ENCODE results near the gene RGR.

RGR gene

DNA sequence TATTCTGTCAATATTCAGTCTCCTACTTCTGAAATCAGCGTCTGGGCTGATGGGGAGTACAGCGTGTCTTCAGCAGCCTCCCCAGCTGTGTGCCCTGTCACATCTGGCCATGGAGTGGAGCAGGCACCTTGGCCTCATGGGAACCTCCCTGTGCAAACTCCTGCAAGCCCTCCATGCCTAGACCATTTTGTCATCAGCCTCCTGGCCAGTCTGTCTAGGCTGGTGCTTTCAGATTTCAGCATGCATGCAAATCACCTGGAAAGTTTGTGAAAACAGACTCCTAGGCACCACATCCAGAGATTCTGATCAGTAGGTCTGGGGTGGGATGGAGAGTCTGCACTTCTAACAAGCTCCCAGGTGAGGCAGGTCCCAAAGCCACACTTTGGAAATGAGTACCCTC is 57.4 kb downstream of the RGR start:
- no peak for TF ChIP-seq SPI1 (IDR thresholded peaks at IDR 0.05; ENCODE audit: low read depth, low read length)
- TF ChIP-seq POLR2A (IDR thresholded peaks at IDR 0.05; ENCODE audit: low read depth, low read length) = no peak
- no peak for TF ChIP-seq PAX5 (IDR thresholded peaks at IDR 0.05; ENCODE audit: insufficient read depth, low read length, severe bottlenecking)
- TF ChIP-seq POLR2AphosphoS5 (IDR thresholded peaks at IDR 0.05; ENCODE audit: low read depth, low read length) = no peak
- no peak for TF ChIP-seq TAF1 (IDR thresholded peaks at IDR 0.05; ENCODE audit: low read depth, low read length)
- no peak for TF ChIP-seq POU2F2 (IDR thresholded peaks at IDR 0.05; ENCODE audit: low read depth, low read length)
- no peak for FAIRE-seq
- DNase-seq (ENCODE audit: insufficient read length, low spot score) = no peak

DNA sequence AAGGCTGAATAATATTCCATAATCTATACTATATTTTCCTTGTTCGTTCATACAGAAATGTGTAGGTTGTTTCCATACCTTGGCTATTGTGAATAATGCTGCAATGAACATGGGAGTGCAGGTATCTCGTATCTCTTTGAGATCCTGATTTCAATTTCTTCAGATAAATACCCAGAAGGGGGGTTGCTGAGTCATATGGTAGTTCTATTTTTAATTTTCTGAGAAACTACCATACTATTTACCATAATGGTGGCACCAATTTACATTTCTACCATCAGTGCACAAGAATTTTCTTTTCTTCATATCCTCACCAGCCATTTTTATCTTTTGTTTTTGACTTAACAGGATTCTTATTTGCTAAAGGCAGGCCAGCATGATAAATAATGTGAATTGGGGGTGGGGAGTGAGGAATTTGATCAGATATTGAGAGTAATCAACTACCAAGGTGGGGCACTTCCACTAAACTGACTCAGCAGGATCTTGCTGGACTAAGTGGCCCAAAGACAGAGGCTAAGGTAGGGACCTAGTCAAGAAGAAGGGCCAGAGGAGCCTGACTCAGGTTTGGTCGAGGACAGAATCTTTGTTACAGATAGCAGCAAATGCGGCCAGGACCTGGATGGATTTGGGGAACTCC is 62.0 kb downstream of the RGR start:
- DNase-seq (ENCODE audit: insufficient read length, low spot score) = no peak
- TF ChIP-seq POLR2A (IDR thresholded peaks at IDR 0.05; ENCODE audit: low read depth, low read length) (no peak), TAF1 (IDR thresholded peaks at IDR 0.05; ENCODE audit: low read depth, low read length) (no peak), SPI1 (IDR thresholded peaks at IDR 0.05; ENCODE audit: low read depth, low read length) (no peak), POU2F2 (IDR thresholded peaks at IDR 0.05; ENCODE audit: low read depth, low read length) (no peak), PAX5 (IDR thresholded peaks at IDR 0.05; ENCODE audit: insufficient read depth, low read length, severe bottlenecking) (no peak), POLR2AphosphoS5 (IDR thresholded peaks at IDR 0.05; ENCODE audit: low read depth, low read length) (no peak)
- no peak for FAIRE-seq

DNA sequence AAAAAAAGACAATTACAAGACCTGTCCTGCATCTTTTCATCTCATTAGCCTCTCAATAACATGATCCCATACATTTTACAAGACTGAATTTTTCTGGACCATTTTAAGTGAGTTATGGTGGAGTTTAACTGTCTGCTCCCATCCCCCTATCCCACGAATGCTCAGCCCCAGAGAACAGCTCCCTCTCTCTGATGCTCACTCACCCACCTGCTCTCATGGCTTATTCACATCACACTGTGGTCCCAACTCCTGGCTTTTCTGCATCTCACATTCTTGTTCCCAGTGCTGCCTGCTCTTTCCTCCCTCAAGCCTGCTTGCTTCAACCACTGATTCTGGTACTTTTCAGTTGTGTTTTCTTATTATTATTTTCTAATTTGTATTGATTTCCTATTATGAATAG is 63.2 kb downstream of the RGR start:
- FAIRE-seq (no peak), DNase-seq (ENCODE audit: insufficient read length, low spot score) (no peak)
- no peak for TF ChIP-seq SPI1 (IDR thresholded peaks at IDR 0.05; ENCODE audit: low read depth, low read length)

DNA sequence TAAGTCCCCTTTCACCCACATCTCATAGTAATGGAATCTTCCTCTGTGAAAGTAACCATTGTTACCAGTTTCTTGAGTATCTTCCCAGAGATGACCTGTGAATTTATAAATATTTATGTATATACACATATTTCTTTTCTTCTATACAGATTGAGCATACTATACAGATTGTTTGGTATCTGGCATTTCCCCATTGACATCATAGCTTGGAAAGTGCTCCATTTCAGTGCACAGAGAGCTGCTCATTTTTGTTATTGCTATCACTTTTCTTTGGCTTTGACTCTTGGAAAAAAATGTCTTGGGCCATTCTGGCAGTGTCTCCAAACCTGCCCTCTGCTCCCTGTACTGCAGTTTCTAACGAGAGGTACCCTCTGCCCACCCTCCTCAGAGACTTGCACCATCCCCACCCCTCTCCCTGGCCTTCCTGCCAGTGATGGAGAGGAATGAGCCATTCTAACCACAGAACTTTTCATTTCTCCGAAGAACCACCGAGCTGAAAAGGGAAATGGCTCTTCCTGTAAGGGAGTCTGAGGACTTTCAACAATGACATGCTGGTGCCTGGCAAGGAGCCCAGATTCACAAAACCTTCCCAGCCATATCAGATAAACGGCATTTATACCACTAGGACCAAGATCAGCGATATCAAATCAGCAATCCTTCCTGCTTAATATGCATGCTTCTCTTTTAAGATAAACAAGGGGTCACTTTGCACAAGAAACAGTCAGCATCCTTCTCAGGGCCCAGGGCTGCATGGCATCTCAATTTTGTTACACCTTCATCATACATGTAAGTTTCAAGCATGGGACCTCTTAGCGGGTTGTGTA is 63.8 kb downstream of the RGR start:
- FAIRE-seq = peak; percentile 35
- no peak for DNase-seq (ENCODE audit: insufficient read length, low spot score)
- no peak for TF ChIP-seq TAF1 (IDR thresholded peaks at IDR 0.05; ENCODE audit: low read depth, low read length)
- TF ChIP-seq POU2F2 (IDR thresholded peaks at IDR 0.05; ENCODE audit: low read depth, low read length) = no peak
- TF ChIP-seq SPI1 (IDR thresholded peaks at IDR 0.05; ENCODE audit: low read depth, low read length) = peak; percentile 86

All from GM12891 (cell line).